HG02852 (cell line): ENCODE results near the gene UBE2G2.

Experiments
- ATAC-seq: cut with Tn5 transposase; IDR thresholded peaks from one replicate; pipeline ENCODE4 v1.9.1; 2021; ENCODE audit warnings: mild to moderate bottlenecking, moderate library complexity; ENCODE audit not compliant: unreplicated experiment

The UBE2G2 gene

DNA sequence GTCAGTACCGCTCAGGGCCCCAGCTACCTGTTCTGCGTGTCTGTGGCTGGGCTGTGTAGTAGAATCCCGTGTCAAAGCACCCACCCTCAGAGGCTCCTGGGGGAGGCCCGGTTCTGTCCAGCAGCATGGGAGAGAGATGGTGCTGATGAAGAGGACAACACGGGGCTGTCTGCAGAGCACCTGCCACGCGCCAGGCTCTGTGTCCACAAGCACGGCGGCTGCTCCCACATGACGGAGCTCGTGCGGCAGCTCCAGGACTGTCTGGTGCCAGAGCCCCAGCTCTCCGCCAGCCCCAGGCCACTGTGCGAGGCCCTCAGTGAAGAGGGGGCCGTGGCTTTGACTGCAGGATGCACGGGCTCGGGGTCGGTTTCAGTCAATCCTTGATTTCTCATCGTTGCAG, 48.3 kb downstream of the UBE2G2 start:
- ATAC-seq = no peak

DNA sequence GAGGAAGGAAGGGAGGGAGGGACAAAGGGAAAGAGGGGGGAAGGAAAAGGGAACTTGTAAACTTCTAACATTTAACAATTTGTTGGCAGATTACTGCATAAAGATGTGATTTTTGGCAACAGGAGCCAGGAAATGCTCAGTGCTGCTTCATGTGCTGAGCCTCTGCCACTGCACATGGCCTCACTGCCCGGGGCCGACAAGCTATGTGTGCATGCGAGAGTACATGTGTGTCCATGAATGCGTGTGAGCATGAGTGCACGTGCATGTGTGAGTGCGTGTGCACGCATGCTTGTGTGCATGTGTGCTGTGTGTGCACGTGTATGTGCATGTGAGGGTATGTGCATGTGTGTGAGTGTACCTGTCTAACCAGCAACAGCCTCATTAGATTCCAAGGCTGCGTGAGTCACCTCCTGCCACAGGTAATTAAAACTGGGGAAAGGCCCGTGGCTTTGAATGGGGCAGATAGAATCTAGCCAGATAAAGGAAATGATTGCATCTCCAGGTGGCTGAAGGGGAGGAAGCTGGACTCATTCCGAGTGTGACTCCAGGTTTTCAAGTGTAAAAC, 48.9 kb downstream of the UBE2G2 start:
- no peak for ATAC-seq

DNA sequence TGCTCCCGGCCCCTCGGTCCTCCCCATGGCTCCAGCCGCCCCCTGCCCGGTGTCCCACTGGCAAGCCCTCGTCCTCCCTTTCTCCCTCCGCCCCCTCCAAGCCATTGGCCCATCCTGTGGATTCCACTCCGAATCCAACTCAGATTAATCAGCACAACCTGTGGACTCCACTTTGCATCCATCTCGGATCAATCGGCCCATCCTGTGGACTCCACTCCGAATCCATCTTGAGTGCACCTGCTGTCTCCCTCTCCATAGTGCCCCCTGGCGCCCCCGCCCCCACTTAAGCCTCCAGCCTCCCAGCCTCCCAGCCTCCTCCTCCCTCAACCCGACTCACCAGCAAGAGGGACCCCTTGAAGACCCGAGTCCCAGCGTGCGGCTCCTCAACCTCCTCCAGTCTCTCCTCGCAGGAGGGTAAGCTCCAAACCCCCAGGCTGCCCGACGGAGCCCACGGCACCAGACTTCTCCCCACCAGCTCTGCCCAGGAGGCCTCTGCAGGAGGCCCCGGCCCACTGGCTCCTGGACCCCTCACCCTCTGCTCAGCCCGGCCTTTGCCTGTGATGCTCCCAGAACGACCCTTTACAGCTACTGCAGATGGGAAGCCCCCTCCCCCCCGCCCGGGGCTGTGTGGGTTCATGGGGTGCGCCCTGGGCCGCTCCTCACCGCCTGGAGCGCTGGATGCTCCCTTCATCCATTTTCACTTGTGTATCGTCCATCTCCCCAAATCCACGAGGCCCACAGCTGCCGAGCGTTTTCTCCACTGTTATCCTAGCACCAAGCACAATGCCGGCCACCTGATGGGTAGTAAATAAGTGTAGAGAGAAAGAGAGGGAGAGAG, 49.6 kb downstream of the UBE2G2 start:
- ATAC-seq = no peak

DNA sequence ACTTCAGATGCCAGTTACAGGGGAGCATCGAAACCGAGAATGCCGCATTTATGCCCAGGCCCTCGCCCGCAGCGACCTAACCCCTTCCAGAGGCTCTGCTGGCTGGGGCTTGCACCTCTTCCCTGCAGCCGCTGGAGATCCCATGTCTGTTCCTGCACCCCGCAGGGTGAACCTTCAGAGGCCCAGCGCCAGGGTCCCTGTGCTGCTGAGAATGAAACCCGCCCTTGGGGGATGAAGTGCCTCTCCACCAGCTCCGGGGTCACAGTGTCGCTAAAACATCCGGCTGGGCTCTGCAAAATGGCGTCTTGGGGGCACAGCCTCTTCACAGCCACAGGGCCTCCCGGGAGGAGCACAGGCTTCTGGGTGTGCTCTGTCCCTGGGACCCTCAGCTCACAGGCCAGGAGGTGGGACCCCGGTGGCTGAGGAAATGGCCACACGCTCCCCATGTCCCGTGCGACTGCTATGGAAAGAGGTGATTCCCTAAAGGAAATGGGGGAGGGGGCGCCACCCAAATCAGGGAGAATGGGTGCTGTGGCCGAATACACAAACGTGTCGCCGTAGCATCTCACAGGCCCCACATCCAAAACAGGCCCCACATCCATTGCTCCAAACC, 50.3 kb downstream of the UBE2G2 start:
- ATAC-seq = no peak

DNA sequence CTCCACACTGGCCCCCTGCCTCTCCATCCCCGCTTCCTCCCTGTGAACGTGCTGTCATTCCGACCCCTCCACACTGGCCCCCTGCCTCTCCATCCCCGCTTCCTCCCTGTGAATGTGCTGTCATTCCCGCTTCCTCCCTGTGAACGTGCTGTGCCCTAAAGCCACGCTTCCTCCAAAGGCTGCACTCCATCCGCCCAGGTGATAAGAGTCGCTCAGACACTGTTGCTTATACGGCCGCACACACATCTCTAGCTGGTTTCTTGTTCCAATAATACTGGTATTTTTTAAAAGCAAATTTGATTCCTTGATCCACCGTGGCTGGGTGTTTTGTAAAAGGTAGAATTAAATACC, 51.0 kb downstream of the UBE2G2 start:
- ATAC-seq = no peak

DNA sequence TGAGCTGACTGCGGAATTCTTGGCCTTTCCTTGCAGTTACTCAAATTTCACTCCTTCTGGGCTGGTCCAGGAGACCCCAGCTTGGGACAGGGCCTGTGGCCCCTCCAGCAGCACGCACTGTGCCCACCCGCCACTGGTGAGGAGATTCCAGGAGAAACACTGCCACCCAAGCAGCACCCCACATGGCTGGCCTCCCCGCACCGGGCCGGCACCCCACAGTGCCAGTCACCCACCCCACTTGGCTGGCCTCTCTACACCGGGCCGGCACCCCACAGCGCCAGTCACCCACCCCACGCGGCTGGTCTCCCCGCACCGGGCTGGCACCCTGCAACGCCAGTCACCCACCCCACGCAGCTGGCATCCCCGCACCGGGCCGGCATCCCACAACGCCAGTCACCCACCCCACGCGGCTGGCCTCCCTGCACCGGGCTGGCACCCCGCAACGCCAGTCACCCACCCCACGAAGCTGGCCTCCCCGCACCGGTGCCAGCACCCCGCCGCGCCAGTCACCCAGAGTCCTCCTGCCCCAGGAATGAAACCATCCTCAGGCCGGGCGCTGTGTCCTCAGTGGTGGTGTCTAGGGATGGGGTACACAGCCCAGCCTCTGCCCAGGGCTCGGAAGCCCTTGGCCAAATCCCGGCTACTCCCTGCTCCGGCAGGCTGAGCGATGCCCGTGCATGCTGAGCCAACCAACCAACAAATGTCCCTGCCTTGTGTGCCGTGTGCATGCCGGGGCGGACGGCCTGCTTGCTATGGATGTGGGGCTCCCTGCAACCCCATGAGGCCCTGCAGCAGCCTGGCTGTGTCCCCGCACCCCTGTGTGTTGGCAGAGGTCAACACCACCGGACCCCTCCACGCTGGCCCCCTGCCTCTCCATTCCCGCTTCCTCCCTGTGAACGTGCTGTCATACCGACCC, 51.6 kb downstream of the UBE2G2 start:
- no peak for ATAC-seq

DNA sequence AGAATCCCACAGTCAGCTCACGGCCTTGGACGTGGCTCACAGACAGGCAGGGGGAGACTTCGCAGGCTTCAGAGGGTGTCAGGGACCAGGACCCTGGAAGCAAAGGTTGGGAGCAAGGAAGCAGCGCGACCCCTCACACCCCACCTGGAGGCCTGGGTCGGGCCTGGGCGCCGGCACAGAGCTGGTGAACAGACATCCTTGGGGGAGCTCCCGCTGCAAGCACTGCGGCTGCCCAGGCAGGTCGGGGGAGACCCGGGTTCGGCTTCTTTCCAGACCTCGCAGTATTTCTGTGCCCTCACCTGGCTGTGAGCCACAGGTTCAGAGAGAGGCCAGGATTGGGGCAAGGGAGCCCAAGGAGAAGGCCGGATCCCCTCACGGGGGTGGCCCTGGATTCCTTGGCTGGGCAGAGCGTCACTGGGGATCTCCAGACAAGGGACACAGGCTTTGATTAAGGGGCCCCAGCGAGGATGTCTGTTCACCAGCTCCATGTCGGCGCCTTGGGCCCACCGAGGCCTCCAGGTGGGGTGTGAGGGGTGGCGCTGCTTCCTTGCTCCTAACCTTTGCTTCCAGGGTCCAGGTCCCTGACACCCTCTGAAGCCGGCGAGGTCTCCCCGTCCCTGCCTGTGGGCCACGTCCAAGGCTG, 52.4 kb downstream of the UBE2G2 start:
- no peak for ATAC-seq

DNA sequence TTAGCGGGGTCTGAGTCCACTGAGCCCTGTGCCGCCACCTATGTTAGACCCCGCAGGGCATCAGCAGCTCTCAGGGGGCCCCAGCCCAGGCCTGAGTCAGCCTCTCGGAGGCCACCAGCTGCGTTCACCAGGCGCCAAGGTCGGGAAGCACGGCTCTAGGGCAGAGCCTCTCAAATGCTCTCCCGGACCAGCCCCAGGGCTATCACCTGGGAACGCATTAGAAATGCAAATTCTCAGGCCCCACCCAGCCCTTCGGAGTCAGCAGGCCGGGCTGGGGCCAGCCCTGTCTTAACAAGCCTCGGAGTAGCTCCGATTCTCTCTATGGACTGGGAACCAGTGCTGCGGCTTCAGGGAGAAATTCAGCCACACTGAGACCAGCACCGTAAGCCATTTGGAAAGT, 53.0 kb downstream of the UBE2G2 start:
- no peak for ATAC-seq

DNA sequence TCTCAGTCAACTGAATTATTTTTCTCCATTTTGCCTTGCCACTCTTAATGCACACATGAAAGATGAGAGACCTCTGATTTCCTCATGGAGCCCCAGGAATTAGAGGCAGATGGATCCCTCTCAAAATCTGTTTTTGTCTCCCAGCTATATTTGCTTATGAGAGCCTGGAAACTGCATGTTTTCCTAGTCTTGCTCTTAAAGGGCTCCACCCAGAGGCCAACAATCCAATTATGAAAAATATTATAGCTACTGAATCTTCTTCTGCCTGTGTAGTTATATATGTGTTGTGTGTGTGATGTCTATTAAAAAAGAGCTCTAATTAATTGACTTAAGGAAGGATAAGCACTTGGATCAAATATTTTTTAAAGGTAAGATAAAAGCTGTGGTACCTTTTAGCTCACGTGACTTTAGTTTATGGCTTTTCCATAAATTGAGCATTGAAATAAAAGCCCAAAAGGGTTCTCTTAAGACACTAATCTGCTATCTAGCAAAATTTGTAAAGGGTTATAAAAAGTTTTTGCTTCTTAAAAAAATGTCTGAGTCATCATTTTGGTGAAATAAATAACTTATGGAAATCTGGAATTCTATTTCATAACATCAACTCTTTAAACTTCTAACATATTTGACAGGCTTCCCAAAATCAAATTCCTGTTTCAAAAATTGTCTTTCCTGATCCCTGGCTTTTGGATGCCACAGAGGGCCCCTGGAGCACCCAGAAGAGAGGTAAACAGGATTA, 59.0 kb downstream of the UBE2G2 start:
- ATAC-seq = no peak

DNA sequence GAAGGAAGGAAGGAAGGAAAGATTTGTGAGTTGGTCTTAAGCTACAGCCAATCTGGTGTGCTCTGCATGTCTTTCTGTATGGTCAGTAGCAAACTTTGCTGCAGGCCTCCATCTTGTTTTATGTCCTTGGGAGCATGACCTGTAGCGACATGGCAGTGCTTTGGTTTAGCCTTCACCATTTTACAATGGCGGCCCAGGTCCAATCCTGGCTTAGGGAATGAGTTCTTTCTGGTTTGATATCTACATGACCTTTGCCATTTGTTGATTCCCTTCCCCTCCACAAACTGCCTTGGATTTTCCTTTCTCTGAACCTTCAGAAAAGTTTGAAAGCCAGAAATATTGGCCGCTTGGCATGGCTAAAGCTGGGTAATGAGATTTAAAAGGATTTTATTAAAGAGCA, 59.7 kb downstream of the UBE2G2 start:
- no peak for ATAC-seq

DNA sequence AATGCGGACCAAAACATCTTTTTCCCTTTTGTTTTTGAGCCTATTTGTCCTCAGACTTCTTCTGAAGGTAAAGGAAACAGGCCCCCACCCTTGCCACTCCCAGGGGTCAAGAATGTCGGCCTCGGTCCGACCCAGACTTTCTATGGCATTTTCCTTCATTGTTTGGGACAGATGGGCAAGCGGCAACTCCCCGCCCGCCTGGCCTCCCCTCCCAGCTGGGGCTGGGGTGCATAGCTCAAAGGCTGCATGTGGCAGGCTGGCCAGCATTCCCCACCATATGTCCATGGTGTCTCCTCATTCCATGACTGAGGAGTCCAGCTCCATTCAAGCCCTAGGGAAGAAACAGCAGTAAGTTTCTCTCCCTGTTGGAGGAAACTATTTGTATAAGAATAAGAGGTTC, 60.9 kb downstream of the UBE2G2 start:
- ATAC-seq = no peak

DNA sequence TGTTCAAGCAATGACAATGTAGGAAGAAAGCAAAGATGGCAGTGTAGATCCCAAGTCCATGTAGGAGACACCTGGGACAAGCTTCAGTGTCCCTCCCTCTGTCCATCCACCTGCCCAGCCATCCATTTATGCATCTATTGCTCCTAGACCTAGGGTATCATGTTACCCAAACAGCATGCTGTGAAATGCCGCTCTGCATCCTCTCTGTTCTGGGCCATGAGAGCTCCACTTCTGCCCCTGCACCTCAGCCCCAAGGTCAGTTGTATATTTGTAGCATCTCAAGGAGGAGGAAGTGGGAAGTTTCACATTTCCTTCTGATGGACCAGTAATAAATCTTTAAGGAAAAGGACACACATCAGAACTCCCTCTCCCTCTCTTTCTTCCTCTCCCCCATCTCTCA, 62.3 kb downstream of the UBE2G2 start:
- ATAC-seq = no peak

DNA sequence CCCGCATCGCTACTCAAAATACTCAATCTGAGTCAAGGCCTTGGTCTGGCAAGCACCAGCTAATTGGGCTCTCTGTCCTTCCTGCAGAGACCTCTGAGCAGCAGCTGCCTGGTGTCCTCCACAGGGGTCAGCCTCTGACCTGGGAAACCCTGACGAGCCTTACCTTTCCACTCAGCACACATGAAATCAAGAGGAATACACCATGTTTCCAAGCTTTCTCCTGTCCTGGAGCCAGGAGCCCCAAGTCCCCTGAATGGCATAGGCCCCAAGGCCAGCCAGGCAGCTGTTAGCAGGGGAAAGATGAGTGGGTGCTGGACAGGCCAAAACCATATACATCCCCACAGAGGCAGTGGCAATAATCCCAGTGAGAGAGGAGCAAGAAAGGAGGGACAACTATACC, 63.0 kb downstream of the UBE2G2 start:
- ATAC-seq = no peak

DNA sequence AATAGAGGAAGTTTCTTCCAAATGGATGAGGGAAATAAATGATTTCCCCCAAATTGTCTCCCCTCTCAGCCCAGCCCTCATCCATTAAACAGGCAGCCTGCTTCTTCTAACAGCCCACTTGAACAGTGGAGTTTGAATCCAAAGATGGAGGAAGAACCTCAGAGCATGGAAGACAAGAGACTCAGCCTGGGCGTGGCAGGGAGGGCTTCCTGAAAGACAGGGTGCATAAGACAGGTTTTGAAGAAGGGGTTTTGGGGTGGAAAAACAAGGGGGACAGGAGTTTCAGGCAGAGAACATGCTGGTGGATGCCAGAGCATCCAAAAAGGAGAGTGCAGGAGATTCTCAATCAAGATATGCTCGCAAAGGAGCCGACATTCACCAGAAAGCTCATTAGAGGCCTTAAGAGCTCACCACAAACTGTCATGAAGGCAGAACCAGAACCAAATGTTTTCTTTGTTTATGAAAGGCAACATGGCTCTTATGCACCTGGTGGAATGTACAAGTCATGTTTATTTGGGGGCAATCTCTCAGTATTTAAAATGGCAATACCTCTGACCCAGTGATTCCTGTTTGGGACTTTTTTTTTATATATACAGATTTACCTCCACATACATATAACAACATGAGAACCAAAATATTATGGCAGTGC, 63.8 kb downstream of the UBE2G2 start:
- no peak for ATAC-seq

DNA sequence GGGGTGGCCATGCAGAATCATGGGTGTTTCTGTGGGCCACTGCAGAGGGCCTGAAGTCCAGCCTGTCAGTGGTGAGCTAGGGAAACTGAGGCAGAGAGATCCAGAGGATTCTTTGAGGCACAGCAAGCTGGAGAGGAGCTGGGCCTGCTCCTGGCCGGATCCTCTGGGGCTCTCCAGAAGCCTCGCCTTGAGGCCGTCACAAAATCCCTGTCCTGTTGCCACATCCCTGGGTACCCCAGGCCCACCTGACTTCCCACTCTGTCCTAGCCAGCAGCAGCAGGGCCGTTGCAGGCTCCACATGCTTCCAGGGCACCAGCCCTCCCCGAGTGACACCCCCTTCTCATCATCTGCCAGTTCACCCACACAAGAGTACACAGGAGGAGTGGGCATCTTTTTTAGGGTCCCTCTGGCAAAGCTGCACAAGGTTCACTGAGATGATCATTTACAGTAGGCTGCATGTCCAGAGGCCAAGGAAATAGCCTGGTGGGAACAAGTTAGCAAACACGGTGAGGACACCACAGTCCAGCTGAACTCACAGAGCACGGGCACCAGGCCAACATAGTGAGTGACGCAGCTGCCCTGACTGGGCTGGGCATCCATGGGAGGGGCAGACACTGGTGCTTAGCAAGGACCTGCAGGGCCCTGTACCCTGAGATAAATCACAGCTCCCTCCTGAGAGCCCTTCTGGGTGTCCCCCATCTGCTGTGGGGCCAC, 65.2 kb downstream of the UBE2G2 start:
- ATAC-seq = no peak

DNA sequence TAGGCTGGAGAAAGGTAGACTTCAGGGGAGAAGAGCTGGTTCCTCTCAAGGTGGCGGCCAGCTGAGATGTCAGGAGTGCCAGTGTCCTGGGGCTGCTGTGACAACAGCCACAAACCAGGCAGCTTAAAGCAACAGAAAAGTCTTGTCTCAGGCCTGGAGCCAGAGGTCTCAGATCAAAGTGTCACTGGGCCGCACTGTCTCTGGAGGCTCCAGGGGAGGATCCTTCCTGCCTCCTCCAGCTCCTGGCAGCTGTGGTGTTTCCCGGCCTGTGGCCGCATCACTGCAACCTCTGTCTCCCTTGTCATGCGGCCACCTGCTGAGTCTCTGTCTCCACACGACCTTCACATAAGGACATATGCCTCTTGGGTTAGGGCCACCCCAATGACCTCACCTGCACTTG, 65.8 kb downstream of the UBE2G2 start:
- ATAC-seq = no peak

DNA sequence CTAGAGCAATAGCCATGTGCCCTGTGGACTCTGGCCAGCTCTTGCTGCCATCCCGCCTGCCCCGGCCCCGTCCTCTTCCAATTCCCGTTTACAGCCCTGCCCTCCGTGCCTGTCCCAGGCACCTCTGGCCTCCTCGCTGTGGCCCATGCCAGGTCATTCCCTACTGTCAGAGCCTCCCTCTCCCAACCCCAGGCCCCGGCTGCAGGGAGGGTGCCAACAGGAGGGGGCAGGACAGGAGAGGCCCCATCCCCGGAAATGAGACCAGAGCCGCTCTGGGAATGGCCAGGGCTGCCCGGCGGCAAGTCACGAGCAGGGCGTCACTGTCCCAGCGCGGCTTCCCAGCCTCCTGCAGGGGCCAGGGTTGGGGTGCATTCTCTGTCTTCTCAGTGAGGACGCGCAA, 66.8 kb downstream of the UBE2G2 start:
- ATAC-seq = no peak

DNA sequence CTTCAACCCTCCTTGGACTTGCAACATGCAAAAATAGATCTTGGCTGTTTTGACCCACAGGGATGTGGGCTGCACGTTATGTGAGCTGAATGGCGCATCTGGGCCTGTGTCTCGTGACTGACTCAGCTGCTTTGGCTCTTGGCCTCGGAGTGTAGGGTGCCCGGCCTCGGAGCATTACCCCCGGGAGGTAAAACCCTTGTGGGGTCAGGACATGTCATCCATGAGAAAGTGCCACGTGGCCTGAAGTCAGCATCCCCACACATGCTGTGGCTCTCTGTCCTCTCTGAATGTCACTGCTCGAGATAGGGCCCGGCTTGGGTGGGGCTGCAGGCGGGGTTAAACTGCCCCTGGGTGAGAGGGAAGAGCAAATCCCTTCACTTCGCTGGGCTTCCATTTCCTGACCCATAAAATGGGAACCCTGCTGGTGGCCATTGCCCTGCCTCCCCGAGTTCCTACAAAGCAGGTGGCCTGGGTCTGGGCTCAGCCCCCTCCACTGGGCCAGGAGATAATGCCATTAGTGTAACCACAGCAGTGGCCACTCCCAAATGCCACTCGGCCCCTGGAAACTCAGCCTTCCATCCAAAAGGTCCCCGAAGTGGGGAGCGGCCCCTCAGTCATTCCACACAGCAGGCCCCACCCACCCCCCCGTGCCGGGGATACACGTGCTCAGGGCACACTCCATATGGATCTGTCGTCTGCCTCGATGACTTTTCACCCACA, 67.4 kb downstream of the UBE2G2 start:
- ATAC-seq = no peak
